Activated T-cell treated with anti-CD3 and anti-CD28 coated beads, Interleukin-2, amount 50 U/mL, for 1 hour (primary cell): ENCODE results near the gene NHP2.

Source experiments
- DNase-seq: peaks from one replicate; pipeline ENCODE4 v3.0.0-alpha.2; 2020

The NHP2 gene

GRCh38 chr5:178113141-178113787, 40.4 kb downstream of the NHP2 start, which contains the start of gene N4BP3:
TSS of gene N4BP3 (plus strand) at chr5:178113532. CDS start at chr5:178119584, 6,052 bp downstream.
- DNase-seq: peak; percentile 85

- DNase-seq: no peak
These were observed 41.1 kb downstream of the NHP2 start for GRCh38 chr5:178112545-178112944.

- DNase-seq: no peak
These were observed 41.8 kb downstream of the NHP2 start for GRCh38 chr5:178111925-178112324.

GRCh38 chr5:178110511-178110910, 43.2 kb downstream of the NHP2 start:
- DNase-seq: no peak

GRCh38 chr5:178108966-178109365, 44.7 kb downstream of the NHP2 start:
- no peak for DNase-seq

- DNase-seq: no peak
These were observed 45.2 kb downstream of the NHP2 start for GRCh38 chr5:178108446-178108845.

GRCh38 chr5:178107756-178108310, 45.9 kb downstream of the NHP2 start:
- DNase-seq: no peak

GRCh38 chr5:178106556-178107239, 47.0 kb downstream of the NHP2 start:
- no peak for DNase-seq

- no peak for DNase-seq
These were observed 47.6 kb downstream of the NHP2 start for GRCh38 chr5:178106086-178106485.

GRCh38 chr5:178104492-178104891, 49.2 kb downstream of the NHP2 start:
- DNase-seq: peak; percentile 19

- DNase-seq: no peak
These were observed 50.1 kb downstream of the NHP2 start for GRCh38 chr5:178103612-178104011.
